Measurements from ENCODE around the gene TXNL4B. TPM values are rescaled to one million over a fixed set of nuclear protein-coding genes. Genes with fewer than 3 reads are reported as not detected.

TXNL4B gene
- total RNA-seq, 1 donor from 2014 or later, result 6.5 TPM

DNA sequence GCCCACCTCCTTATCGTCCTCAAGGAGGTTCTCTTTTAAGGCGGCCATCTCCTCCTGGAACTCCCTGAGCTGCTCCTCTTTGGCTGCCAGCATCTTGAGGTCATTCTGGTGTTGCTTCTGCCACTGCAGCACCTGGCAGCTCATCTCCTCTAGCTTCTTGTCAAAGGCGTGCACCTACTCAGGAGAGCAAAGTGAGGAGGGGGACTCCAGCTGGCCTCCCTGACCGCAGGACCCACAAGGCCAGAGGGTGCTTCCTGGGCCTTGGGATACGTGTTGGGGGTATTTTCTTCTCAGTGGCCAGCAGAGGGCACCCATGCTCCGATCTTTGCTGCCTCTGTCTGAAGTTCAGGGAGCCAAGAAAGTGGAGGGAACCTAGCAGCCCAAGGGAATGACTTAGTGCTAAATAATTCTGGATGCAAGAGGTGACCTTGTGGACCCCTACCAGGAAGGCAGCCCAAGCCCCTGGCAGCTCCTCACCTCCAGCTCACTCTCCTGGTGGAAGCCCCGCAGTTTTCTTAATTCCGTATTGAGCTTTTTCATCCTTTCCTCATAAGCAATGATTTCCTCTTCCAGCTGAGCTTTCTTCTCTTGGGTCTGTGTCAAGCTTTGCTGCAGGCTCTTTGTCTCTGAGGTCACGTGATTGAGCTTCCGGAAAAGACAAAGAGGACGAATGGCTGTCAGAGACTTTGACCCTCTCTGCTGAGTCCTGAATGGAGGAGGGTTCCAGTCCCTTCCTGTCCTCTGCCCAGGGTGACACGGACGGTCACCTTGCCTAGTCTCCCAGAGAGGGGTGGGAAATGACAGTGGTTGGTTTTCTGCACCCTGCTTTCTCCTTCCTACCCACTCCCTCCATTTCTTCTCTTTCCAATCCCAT lies 31.6 kb upstream of the TXNL4B start:
- DNase-seq (ENCODE audit: low read depth), result peak; percentile 13
- no peak overlapping the region for H3K4me3 ChIP-seq (ENCODE audit: low read depth, low read length)
- TF ChIP-seq, protein P1, sequence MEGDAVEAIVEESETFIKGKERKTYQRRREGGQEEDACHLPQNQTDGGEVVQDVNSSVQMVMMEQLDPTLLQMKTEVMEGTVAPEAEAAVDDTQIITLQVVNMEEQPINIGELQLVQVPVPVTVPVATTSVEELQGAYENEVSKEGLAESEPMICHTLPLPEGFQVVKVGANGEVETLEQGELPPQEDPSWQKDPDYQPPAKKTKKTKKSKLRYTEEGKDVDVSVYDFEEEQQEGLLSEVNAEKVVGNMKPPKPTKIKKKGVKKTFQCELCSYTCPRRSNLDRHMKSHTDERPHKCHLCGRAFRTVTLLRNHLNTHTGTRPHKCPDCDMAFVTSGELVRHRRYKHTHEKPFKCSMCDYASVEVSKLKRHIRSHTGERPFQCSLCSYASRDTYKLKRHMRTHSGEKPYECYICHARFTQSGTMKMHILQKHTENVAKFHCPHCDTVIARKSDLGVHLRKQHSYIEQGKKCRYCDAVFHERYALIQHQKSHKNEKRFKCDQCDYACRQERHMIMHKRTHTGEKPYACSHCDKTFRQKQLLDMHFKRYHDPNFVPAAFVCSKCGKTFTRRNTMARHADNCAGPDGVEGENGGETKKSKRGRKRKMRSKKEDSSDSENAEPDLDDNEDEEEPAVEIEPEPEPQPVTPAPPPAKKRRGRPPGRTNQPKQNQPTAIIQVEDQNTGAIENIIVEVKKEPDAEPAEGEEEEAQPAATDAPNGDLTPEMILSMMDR (conservative IDR thresholded peaks at IDR 0.05; ENCODE audit: low read depth, low read length), result peak; percentile 83

DNA sequence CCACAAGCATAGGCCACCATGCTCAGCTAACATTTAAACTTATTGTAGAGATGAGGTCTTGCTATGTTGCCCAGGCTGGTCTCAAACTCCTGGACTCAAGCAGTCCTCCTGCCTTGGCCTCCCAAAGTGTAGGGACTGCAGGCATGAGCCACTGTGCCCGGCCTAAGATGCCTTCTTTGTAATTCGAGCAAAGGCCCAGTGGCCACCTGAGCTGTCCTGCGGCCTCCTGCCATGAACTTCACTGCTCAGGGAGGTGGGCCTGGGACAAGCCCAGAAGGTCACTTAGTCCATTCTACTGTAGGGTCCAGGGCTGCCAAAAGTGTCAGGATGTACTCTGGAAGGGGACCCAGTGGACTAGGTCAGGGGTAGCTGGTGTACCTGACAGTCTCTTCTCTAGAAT lies 30.7 kb upstream of the TXNL4B start:
- DNase-seq (ENCODE audit: low read depth), result no peak
- no peak overlapping the region for H3K4me3 ChIP-seq (ENCODE audit: low read depth, low read length)
- TF ChIP-seq, protein P1 (conservative IDR thresholded peaks at IDR 0.05; ENCODE audit: low read depth, low read length), result no peak

DNA sequence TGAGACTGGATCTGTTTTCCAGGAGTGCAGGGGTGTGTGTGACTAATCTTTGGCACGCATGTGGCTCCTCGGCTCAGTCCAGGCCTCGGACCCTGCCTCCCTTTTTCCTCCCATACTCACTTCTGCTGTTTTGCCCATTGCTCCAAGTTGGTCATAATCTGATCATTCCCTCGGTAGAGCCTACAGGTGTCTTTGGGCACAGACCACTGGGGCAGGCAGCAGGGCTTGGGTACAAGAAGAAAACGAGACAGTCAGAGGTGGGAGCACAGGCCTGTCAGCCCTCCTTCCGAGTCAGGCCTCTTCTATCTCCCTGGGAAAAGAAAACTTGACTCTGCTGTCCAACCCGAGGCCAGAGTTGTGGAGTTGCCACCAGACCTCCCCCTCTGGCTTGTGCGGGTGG lies 30.0 kb upstream of the TXNL4B start:
- DNase-seq (ENCODE audit: low read depth), result no peak
- no peak overlapping the region for H3K4me3 ChIP-seq (ENCODE audit: low read depth, low read length)
- TF ChIP-seq, protein P1 (conservative IDR thresholded peaks at IDR 0.05; ENCODE audit: low read depth, low read length), result no peak

DNA sequence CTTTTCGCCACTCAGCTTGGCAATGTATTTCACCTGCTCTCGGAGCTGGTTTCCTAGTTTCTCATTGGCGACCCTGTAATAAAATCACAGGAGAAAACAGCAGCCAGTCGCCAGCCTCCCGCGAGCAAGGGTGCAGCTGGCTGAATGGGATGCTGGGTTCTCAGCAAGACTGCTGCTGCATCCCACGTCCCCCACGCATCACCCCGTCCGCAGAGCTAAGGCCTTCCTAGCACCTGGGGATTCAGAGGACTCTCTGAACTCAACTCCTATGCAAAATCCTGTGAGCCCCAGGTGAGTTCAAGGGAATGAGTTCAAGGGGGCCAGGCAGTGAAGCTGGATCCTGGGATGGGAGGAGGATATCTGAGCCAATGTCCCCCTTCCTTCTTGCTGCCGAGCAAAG lies 29.5 kb upstream of the TXNL4B start:
- no peak for DNase-seq (ENCODE audit: low read depth)
- no peak overlapping the region for H3K4me3 ChIP-seq (ENCODE audit: low read depth, low read length)
- TF ChIP-seq, protein P1 (conservative IDR thresholded peaks at IDR 0.05; ENCODE audit: low read depth, low read length), result no peak

DNA sequence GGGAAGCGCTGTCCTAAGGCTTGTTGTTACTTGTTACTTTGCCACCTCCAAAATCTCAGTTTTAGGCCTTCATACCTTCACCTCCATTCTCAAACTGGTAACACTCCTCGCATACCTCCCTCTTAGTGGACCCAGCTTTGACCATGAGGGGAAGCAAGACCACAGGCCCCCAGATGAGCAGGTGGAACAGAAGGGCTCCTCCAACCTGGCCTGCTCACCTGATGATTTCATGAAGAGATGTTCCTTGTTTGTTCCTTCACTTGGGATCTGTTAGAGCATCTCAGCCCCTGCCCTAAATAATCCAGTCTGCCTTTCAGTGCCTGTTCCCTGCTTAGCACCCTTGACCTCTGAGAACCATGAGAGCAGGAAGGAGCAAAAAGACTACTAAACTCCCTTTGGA lies 28.9 kb upstream of the TXNL4B start:
- H3K4me3 ChIP-seq (ENCODE audit: low read depth, low read length), result no peak overlapping the region
- TF ChIP-seq, protein P1 (conservative IDR thresholded peaks at IDR 0.05; ENCODE audit: low read depth, low read length), result no peak
- no peak for DNase-seq (ENCODE audit: low read depth)

DNA sequence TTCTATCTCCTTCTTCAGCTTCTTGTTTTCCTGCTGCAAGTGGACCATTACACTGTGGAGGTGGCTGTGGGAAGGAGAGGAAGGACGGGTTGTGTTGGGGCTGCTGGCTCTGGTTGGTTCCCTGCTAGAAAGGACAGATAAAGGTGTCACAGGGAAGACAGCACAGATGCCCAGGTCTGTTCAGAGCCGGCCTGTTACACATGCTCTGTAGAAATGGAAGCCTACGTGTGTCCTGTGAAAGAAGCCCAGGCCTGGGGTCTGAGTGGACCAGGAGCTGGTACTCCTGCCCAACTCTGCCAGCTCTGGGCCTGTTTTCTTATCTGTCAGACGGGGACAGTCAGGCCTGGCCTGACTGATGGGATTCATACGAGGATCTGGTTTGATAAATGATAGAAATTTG lies 26.6 kb upstream of the TXNL4B start:
- TF ChIP-seq, protein P1 (conservative IDR thresholded peaks at IDR 0.05; ENCODE audit: low read depth, low read length), result no peak
- no peak overlapping the region for H3K4me3 ChIP-seq (ENCODE audit: low read depth, low read length)
- DNase-seq (ENCODE audit: low read depth), result no peak

GRCh38 chr16:72113616-72113945 lies 20.2 kb upstream of the TXNL4B start:
- DNase-seq (ENCODE audit: low read depth), result no peak
- TF ChIP-seq, protein P1 (conservative IDR thresholded peaks at IDR 0.05; ENCODE audit: low read depth, low read length), result no peak
- H3K4me3 ChIP-seq (ENCODE audit: low read depth, low read length), result no peak overlapping the region

All from epithelial cell of proximal tubule (primary cell).